DOHH2 (cell line): Measurements from ENCODE around the gene WDR27.

ENCODE experiments used
- CTCF ChIP-seq: fragments of 200-600 bp; sonication (generic); IDR thresholded peaks from one replicate; pipeline ENCODE4 v1.5.1; 2014; ENCODE audit warnings: antibody characterized with exemption, mild to moderate bottlenecking, low read depth, low read length; ENCODE audit not compliant: poor library complexity, severe bottlenecking
- EZH2phosphoT487 ChIP-seq: fragments of 200-600 bp; sonication (generic); IDR thresholded peaks from 2 replicates; pipeline ENCODE4 v1.6.1; 2017; ENCODE audit warnings: borderline replicate concordance, mild to moderate bottlenecking, antibody characterized with exemption, low read length, moderate library complexity, mixed read lengths

- no peak for TF ChIP-seq CTCF
- no peak for TF ChIP-seq EZH2phosphoT487
These were observed 12.5 kb downstream of the WDR27 start for GRCh38 chr6:169689287-169689686.
